ENCODE measurements around the gene TTBK1.

The TTBK1 gene

GRCh38 chr6:43274127-43274915, 31.0 kb downstream of the TTBK1 start:
- DNase-seq = no peak

DNA sequence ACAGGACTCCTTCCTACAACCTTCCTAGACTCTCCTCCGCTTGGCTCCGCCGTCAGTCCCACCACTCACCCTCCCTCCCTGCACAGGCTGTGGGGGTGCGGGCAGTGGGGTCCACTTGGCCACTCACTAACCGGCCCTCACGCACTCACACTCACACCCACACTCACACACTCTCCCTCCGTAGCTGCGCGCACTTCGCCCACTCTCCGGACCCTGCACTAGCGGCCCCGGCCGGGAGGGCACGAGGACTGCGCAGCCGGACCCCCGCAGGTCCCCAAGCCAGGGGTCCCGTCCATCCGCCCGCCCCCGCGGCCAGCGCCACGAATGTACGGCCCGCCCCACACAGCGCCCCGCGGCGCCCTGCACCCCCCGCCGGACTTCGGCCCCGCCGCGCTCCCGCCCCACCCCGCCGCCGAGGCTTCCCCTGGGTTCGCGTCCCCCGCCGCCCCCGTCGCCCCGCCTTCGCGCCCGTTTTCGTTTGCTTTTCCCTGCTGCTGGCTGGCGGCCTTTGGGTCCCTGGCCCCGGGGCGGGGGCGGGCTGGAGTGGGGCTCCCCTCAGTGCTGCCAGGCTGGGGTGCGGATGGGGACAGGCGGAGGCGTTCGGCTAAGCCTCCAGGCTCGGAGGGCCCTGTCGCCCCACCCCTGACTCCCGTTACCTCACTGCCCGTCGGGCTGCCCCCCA, 31.8 kb downstream of the TTBK1 start:
- DNase-seq = peak; percentile 55

DNA sequence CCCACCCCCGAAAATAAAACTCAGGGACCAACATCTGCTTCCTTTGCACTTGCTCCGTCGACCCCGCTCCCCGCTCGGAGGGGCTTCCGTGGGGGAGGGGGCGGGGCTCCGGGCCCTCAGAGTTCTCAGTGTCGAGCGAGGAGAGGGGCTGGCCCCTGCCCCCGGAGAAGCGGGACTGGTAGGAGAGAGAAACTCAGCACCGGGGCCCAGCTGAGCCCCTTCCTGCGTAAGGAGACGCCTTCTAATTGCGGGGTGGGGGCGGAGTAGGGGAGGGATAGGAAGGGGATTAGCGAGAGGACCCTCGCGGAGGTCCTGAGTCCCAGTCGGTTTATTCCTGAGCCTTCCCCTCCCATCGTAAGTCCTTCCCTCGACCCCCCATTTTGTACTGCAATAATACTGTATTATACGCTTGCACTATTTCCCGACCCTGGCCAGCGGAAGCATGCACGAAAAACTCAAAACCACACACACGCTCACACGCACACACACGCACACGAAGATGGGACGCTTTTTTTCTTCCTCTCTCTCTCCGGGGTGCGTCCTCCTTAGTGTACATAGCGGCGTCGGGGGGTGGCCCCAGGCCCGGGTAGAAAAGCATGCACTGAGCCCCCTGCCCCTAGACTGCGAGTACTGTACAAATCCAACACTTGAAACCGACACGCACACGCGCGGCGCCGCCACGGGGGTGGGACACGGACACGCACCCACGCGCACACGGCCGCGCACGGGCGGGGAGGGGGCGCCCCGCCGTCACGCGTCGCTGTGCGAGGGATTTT, 32.7 kb downstream of the TTBK1 start:
- no peak for DNase-seq

GRCh38 chr6:43276577-43277305, 33.5 kb downstream of the TTBK1 start:
- no peak for DNase-seq

GRCh38 chr6:43277306-43277642, 34.0 kb downstream of the TTBK1 start:
- DNase-seq = no peak

GRCh38 chr6:43277643-43278523, 34.6 kb downstream of the TTBK1 start:
- no peak for DNase-seq

DNA sequence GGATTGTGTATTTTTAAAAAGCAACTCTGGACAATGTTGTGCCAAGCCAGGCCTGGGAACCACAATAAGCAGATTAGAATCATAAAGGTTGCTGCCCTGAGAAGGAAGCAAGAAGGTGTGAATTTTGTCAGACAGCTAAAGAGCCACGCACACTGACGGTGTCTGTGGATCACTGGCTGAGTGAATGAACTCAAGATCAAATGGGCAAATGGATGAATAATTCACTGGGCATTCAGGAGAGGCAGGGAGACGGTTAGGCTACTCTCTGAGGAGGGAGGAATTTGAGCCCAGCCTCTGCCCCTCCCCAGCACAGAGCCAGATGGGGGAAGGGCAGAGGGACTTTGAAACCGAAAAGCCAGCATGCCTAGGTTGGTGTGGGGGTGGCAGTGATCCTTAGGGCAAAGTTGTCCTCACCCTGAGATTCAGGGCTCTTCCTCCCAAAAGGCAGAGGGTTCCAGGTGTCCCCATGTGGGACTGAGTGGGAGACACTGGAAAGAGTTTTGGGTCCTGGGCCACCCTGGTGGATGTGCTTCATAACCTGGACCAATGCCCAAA, 35.3 kb downstream of the TTBK1 start:
- no peak for DNase-seq

DNA sequence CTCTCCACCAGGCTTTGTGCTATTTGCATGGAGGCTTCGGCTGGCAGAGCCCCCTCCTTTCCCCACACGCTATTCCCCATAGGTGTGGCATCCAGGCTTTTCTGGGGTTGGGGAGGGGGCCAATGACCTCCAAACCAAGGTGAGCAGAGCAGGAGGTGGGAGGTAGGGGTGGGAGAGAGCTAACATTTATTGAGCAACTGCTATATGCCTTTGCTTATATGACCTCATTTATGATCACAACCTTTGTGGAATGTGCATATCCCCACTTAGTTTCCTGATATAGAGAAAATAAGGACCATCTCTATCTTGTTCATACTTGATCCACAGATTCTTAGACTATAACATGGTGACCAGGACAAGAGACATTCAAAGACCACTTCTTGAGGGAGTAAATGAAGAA, 37.0 kb downstream of the TTBK1 start:
- DNase-seq = no peak

- DNase-seq = no peak
Observed at GRCh38 chr6:43282060-43282459, 38.8 kb downstream of the TTBK1 start.

- DNase-seq = no peak
Observed at GRCh38 chr6:43282636-43283513, 39.6 kb downstream of the TTBK1 start.

- DNase-seq = no peak
Observed at GRCh38 chr6:43283514-43283901, 40.2 kb downstream of the TTBK1 start.

DNA sequence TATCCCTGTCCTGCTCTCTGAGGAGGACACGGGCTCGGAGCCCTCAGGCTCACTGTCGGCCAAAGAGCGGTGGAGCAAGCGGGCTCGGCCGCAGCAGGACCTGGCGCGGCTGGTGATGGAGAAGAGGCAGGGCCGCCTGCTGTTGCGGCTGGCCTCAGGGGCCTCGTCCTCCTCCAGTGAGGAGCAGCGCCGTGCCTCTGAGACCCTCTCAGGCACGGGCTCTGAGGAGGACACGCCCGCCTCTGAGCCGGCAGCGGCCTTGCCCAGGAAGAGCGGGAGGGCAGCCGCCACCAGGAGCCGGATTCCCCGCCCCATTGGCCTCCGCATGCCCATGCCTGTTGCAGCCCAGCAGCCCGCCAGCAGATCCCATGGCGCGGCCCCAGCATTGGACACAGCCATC, 40.6 kb downstream of the TTBK1 start:
- DNase-seq = no peak

GRCh38 chr6:43284991-43285781, 41.9 kb downstream of the TTBK1 start:
- no peak for DNase-seq

DNA sequence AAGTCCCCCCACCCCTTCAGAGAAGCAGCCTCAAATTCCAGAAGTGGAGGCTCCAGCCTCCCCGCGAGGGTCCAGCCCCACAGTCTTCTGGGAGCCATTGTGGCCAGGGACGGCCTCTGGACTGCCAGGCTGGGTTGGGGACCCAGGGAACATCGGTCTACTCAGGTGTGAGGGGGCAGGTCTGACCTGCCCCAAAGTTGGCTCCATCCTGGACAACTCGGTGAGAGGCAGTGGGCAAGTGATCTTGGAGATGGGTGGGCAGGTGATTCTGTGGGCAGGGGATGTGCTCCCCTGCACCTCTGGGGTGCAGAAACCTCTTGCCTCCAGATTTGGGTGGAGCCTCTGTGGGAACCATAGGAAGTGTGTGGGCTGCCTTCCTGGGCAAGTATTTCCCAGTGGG, 42.6 kb downstream of the TTBK1 start:
- DNase-seq = no peak

- no peak for DNase-seq
Observed at GRCh38 chr6:43286456-43286979, 43.2 kb downstream of the TTBK1 start.

GRCh38 chr6:43286980-43287716, 43.9 kb downstream of the TTBK1 start:
- DNase-seq = no peak

GRCh38 chr6:43287717-43288679, 44.7 kb downstream of the TTBK1 start:
- DNase-seq = no peak
